H1 (cell line): ENCODE results near the gene OR10H1. TPM values are rescaled to one million over a fixed set of nuclear protein-coding genes. Genes with fewer than 3 reads are reported as not detected.

Experiments used
- CTCF ChIA-PET: fragments of 300-600 bp; sonication (Branson Sonifier 250); formaldehyde crosslinking; loops from one replicate; lab custom pipeline; 2021; ENCODE audit not compliant: partially characterized antibody; lab: Charles Lee
- POLR2A ChIA-PET: fragments of 300-600 bp; sonication (Branson Sonifier 250); formaldehyde crosslinking; loops from one replicate; lab custom pipeline; 2021; ENCODE audit warnings: inconsistent platforms; ENCODE audit not compliant: partially characterized antibody; lab: Charles Lee
- DNase-seq, 2 experiments: peaks; one replicate each; pipeline versions ENCODE4 v3.0.0 to v3.0.0-alpha.2; 2010 to 2022; ENCODE audit warnings: low spot score in 2 of 2, low read depth in 1 of 2, mixed read lengths in 1 of 2
- FAIRE-seq: peaks from 2 replicates; lab custom pipeline; 2011; peaks lifted over from hg19 to GRCh38; lab: Jason Lieb, UNC
- H2AFZ ChIP-seq: 2 replicates; pipeline ENCODE4 v1.8.1; 2012; ENCODE audit warnings: low read length, inconsistent platforms
- H2AK5ac ChIP-seq: 2 replicates; pipeline ENCODE4 v1.6.1; 2013; ENCODE audit warnings: low read depth, low read length
- H2BK120ac ChIP-seq: replicated peaks from 2 replicates; pipeline ENCODE3; 2013; ENCODE audit warnings: low read depth, low read length, inconsistent platforms
- H2BK12ac ChIP-seq: 2 replicates; pipeline ENCODE4 v1.6.1; 2013; ENCODE audit warnings: low read depth, low read length
- H2BK15ac ChIP-seq: 2 replicates; pipeline ENCODE4 v1.6.1; 2013; ENCODE audit warnings: low read length
- H2BK20ac ChIP-seq: 2 replicates; pipeline ENCODE4 v1.6.1; 2013; ENCODE audit warnings: low read length
- H2BK5ac ChIP-seq: 2 replicates; pipeline ENCODE4 v1.6.1; 2013; ENCODE audit warnings: low read depth, low read length
- H3K14ac ChIP-seq: 2 replicates; pipeline ENCODE4 v1.6.1; 2013; ENCODE audit warnings: inconsistent platforms; ENCODE audit not compliant: insufficient read length
- H3K18ac ChIP-seq: 2 replicates; pipeline ENCODE4 v1.6.1; 2013; ENCODE audit warnings: low read length; ENCODE audit errors: extremely low read depth
- H3K23ac ChIP-seq: 2 replicates; pipeline ENCODE4 v1.6.1; 2013; ENCODE audit warnings: inconsistent platforms; ENCODE audit not compliant: insufficient read length
- H3K23me2 ChIP-seq: 2 replicates; pipeline ENCODE4 v1.6.1; 2013; ENCODE audit warnings: low read depth, low read length
- H3K27ac ChIP-seq: 2 replicates; pipeline ENCODE4 v1.6.1; 2011; ENCODE audit warnings: low read depth, low read length, inconsistent platforms
- H3K27me3 ChIP-seq, 4 experiments: replicated peaks in 1 of 4; 1 replicate in 1 of 4; 2 replicates in 3 of 4; pipeline versions ENCODE4 v1.6.1 to v1.8.1; 2011 to 2013; ENCODE audit warnings: low read length in 3 of 4, mild to moderate bottlenecking in 3 of 4, inconsistent platforms in 2 of 4, mixed read lengths in 2 of 4, moderate library complexity in 1 of 4; ENCODE audit not compliant: control insufficient read depth in 3 of 4, insufficient read depth in 3 of 4; ENCODE audit errors: extremely low read depth in 1 of 4
- H3K36me3 ChIP-seq, 4 experiments: 2 replicates each; pipeline versions ENCODE4 v1.6.1 to v1.8.1; 2011 to 2013; ENCODE audit warnings: mild to moderate bottlenecking in 4 of 4, low read length in 3 of 4, moderate library complexity in 2 of 4, control low read depth in 1 of 4, inconsistent platforms in 1 of 4; ENCODE audit not compliant: insufficient read depth in 4 of 4, control insufficient read depth in 2 of 4
- H3K4ac ChIP-seq: replicated peaks from 2 replicates; pipeline ENCODE3; 2013; ENCODE audit warnings: low read length, low read depth, mixed read lengths, inconsistent platforms; ENCODE audit not compliant: insufficient read length
- H3K4me1 ChIP-seq, 4 experiments: replicated peaks in 1 of 4; 1 replicate in 1 of 4; 2 replicates in 3 of 4; pipeline versions ENCODE4 v1.6.1 to v1.8.1; 2011 to 2013; ENCODE audit warnings: low read length in 3 of 4, inconsistent platforms in 2 of 4, mixed read lengths in 1 of 4; ENCODE audit not compliant: insufficient read depth in 4 of 4, control insufficient read depth in 3 of 4
- H3K4me2 ChIP-seq, 2 experiments: 2 replicates each; pipeline versions ENCODE4 v1.6.1 to v1.8.1; 2011 to 2013; ENCODE audit warnings: low read depth in 2 of 2, low read length in 2 of 2, control low read depth in 1 of 2, inconsistent platforms in 1 of 2, mild to moderate bottlenecking in 1 of 2; ENCODE audit not compliant: insufficient read depth in 1 of 2
- H3K4me3 ChIP-seq, 4 experiments: fragments of 200-600, 300-600 bp in 1 of 4; sonication (generic), shearing (Covaris generic), sonication (Bioruptor Twin) in 1 of 4; 2 replicates each; pipeline versions ENCODE4 v1.5.1 to v1.8.1; 2011 to 2016; ENCODE audit warnings: low read length in 4 of 4, low read depth in 3 of 4, control low read depth in 2 of 4, inconsistent platforms in 2 of 4, mild to moderate bottlenecking in 2 of 4, mixed read lengths in 1 of 4, moderate library complexity in 1 of 4; ENCODE audit not compliant: insufficient read depth in 2 of 4; ENCODE audit errors: extremely low read depth in 1 of 4
- H3K56ac ChIP-seq: replicated peaks from 2 replicates; pipeline ENCODE3; 2013; ENCODE audit warnings: low read depth, mild to moderate bottlenecking, mixed read lengths, low read length, inconsistent platforms; ENCODE audit not compliant: insufficient read length
- H3K79me1 ChIP-seq: 2 replicates; pipeline ENCODE4 v1.6.1; 2013; ENCODE audit warnings: low read depth, low read length, control low read depth
- H3K79me2 ChIP-seq, 2 experiments: 2 replicates each; pipeline versions ENCODE4 v1.6.1 to v1.8.1; 2012 to 2013; ENCODE audit warnings: low read length in 2 of 2, mild to moderate bottlenecking in 2 of 2, inconsistent platforms in 1 of 2; ENCODE audit not compliant: insufficient read depth in 2 of 2, control insufficient read depth in 1 of 2
- H3K9ac ChIP-seq, 4 experiments: replicated peaks in 1 of 4; 1 replicate in 1 of 4; 2 replicates in 3 of 4; pipeline versions ENCODE4 v1.6.1 to v1.8.1; 2011 to 2013; ENCODE audit warnings: low read depth in 3 of 4, low read length in 3 of 4, control low read depth in 2 of 4, mild to moderate bottlenecking in 2 of 4, moderate library complexity in 2 of 4, inconsistent platforms in 1 of 4; ENCODE audit errors: extremely low read depth in 1 of 4
- H3K9me3 ChIP-seq, 2 experiments: 2 replicates each; pipeline versions ENCODE4 v1.6.1 to v1.8.1; 2012 to 2013; ENCODE audit warnings: mild to moderate bottlenecking in 2 of 2, moderate library complexity in 2 of 2, control low read depth in 1 of 2, inconsistent platforms in 1 of 2, low read depth in 1 of 2, low read length in 1 of 2, mixed read lengths in 1 of 2; ENCODE audit not compliant: insufficient read depth in 2 of 2
- H4K20me1 ChIP-seq, 2 experiments: replicated peaks in 1 of 2; 2 replicates each; pipeline versions ENCODE3 to v1.8.1; 2011 to 2013; ENCODE audit warnings: inconsistent platforms in 2 of 2, low read length in 2 of 2, mild to moderate bottlenecking in 1 of 2; ENCODE audit not compliant: insufficient read depth in 2 of 2, control insufficient read depth in 1 of 2
- H4K5ac ChIP-seq: 2 replicates; pipeline ENCODE4 v1.6.1; 2013; ENCODE audit warnings: low read length, low read depth, mixed read lengths, inconsistent platforms; ENCODE audit not compliant: insufficient read length
- H4K8ac ChIP-seq: 2 replicates; pipeline ENCODE4 v1.8.0; 2013; ENCODE audit warnings: mild to moderate bottlenecking, moderate library complexity, low read length, inconsistent platforms; ENCODE audit not compliant: insufficient read depth; ENCODE audit errors: extremely low read depth
- H4K91ac ChIP-seq: replicated peaks from 2 replicates; pipeline ENCODE3; 2013; ENCODE audit warnings: low read length, mixed read lengths, inconsistent platforms; ENCODE audit not compliant: insufficient read length
- RFX5 ChIP-seq: IDR thresholded peaks from 2 replicates; pipeline ENCODE4 v1.6.1; 2011; ENCODE audit warnings: low read depth, low read length, improper control_type of control experiment, borderline replicate concordance
- RNF2 ChIP-seq: fragments of 200-900, 300-1000 bp; sonication (generic); IDR thresholded peaks from 2 replicates; pipeline ENCODE4 v1.7.1; 2016; ENCODE audit warnings: borderline replicate concordance, low read depth, mild to moderate bottlenecking, antibody characterized with exemption, low read length; ENCODE audit not compliant: poor library complexity, severe bottlenecking; ENCODE audit errors: missing control alignments
- SAP30 ChIP-seq: fragments of 300-600 bp; sonication (generic); IDR thresholded peaks from 2 replicates; pipeline ENCODE4 v1.7.1; 2012; ENCODE audit warnings: low read length, moderate library complexity, mild to moderate bottlenecking, inconsistent platforms; ENCODE audit not compliant: insufficient read depth, insufficient replicate concordance
- WGBS, 2 experiments: shearing (Covaris generic) in 1 of 2; methylation state at CpG; one replicate each; pipeline versions ENCODE4 v1.1.6 to v1.1.7; 2013 to 2015; ENCODE audit warnings: low lambda C conversion rate in 2 of 2, mixed read lengths in 2 of 2, inconsistent platforms in 1 of 2, low coverage in 1 of 2, missing lambda C conversion rate in 1 of 2; ENCODE audit not compliant: insufficient replicate concordance in 2 of 2, insufficient coverage in 1 of 2, insufficient read length in 1 of 2; ENCODE audit errors: extremely low coverage in 1 of 2, missing lambda C conversion rate in 1 of 2; 5-methylcytosine and 5-hydroxymethylcytosine counted together
- polyA plus RNA-seq, 7 experiments: library from polyadenylated mRNA; depleted of rRNA in 3 of 7; stranded (reverse) in 5 of 7; unstranded in 2 of 7; fragments of >200 nt in 5 of 7; fragments of 200-250 nt in 2 of 7; gene quantifications; 1 replicate in 5 of 7; 2 replicates in 1 of 7; 4 replicates in 1 of 7; pipeline versions ENCODE4 v1.2.1 to v1.2.3, GENCODE V29; 2011 to 2013; ENCODE audit warnings: missing spikeins in 2 of 7, mixed read lengths in 2 of 7
- total RNA-seq: library from RNA; stranded (reverse); fragmentation: NEBNext Ultra II Directional; extraction: Animal tissue kit (Norgen Biotek cat#: 25700); gene quantifications from 2 replicates; pipeline ENCODE4 v1.2.1, GENCODE V29; 2021

The OR10H1 gene
- total and polyA plus RNA-seq, 2 of the 8 experiments (the other 6 are each of a cell fraction or from before 2014, with no cell fraction given): not detected

- H4K20me1 ChIP-seq: no peaks in the 10 kb centered on the region
- H2AFZ ChIP-seq: no peak overlapping the region
- no peaks in the 10 kb centered on the region for H3K79me1 ChIP-seq
- H3K4me1 ChIP-seq: no peaks in the 10 kb centered on the region
- no peak overlapping the region for H4K5ac ChIP-seq
- no peak overlapping the region for H2BK5ac ChIP-seq
- no peak overlapping the region for H4K91ac ChIP-seq
- no peak overlapping the region for H3K56ac ChIP-seq
- H3K18ac ChIP-seq: no peak overlapping the region
- H3K9ac ChIP-seq: no peak overlapping the region
- no peaks in the 10 kb centered on the region; the same call in 1 of the 2 replicates for H3K23me2 ChIP-seq
- no peaks in the 10 kb centered on the region for H3K79me2 ChIP-seq
- no peak overlapping the region for H3K4me2 ChIP-seq
- WGBS, 2 experiments: 47% methylated on average over 2 of the region's 2 CpGs; no CpG with 5 or more reads in 1 of the 2 experiments
- H4K8ac ChIP-seq: no peak overlapping the region
- H3K23ac ChIP-seq: no peak overlapping the region
- H3K4ac ChIP-seq: no peak overlapping the region
- no peak overlapping the region for H3K27ac ChIP-seq
- TF ChIP-seq SAP30 (no peak), RFX5 (no peak), RNF2 (no peak)
- TF ChIP-seq, all 59 proteins: peak for 0
- Histone ChIP-seq H2AK5ac (no peak overlapping the region), H3K4me3 (no peak overlapping the region), H3K36me3 (no peaks in the 10 kb centered on the region), H3K9me3 (peaks cover 68 to 88% of the 10 kb centered on the region in 2 experiments), H3K14ac (no peak overlapping the region), H2BK12ac (no peak overlapping the region), H2BK20ac (no peak overlapping the region), H3K27me3 (no peaks in the 10 kb centered on the region), H2BK15ac (no peak overlapping the region), H2BK120ac (no peak overlapping the region)
- FAIRE-seq (no peak), DNase-seq (no peak)
- ChIA-PET POLR2A (no interaction called here), CTCF (no interaction called here)
Measured at GRCh38 chr19:15775249-15775648, 40.2 kb downstream of the OR10H1 start.
